WTC11 (cell line): Measurements from ENCODE around the gene CSAG3. TPM values are rescaled to one million over a fixed set of nuclear protein-coding genes. Genes with fewer than 3 reads are reported as not detected.
"Not testable (repeated sequence)": the region's sequence is repeated elsewhere in the genome, so short reads cannot be mapped to it uniquely, and the experiment has no call there.

Experiments
- ATAC-seq: fragments of 200-7000 bp; cut with Tn5 transposase; 2 replicates; pipeline ENCODE4 v1.10.0; 2021; ENCODE audit warnings: mild to moderate bottlenecking, moderate library complexity
- CTCF ChIA-PET: fragments of 300-600 bp; sonication (Branson Sonifier 250); formaldehyde crosslinking; loops from one replicate; lab custom pipeline; 2021; ENCODE audit warnings: antibody characterized with exemption; lab: Charles Lee
- POLR2A ChIA-PET: fragments of 350-600 bp; sonication (Branson Sonifier 250); formaldehyde crosslinking; loops from one replicate; lab custom pipeline; 2021; ENCODE audit warnings: antibody characterized with exemption; lab: Charles Lee
- DNase-seq: peaks from one replicate; pipeline ENCODE4 v3.0.0; 2021; ENCODE audit warnings: low spot score
- H3K27ac Mint-ChIP-seq: 2 replicates; pipeline ENCODE4 v1.8.0; 2021; ENCODE audit warnings: mixed read lengths
- H3K27me3 Mint-ChIP-seq: 2 replicates; pipeline ENCODE4 v1.8.0; 2021; ENCODE audit warnings: low read depth, mild to moderate bottlenecking, moderate library complexity, mixed read lengths
- H3K36me3 Mint-ChIP-seq: 2 replicates; pipeline ENCODE4 v1.8.0; 2021; ENCODE audit warnings: mixed read lengths
- H3K4me1 Mint-ChIP-seq: 2 replicates; pipeline ENCODE4 v1.8.0; 2022; ENCODE audit warnings: mixed read lengths
- H3K4me3 Mint-ChIP-seq: 2 replicates; pipeline ENCODE4 v1.8.0; 2021; ENCODE audit warnings: mild to moderate bottlenecking, moderate library complexity, mixed read lengths
- H3K9me3 Mint-ChIP-seq: 2 replicates; pipeline ENCODE4 v1.8.0; 2021; ENCODE audit warnings: mixed read lengths
- NR3C1 ChIP-seq: sonication (generic); formaldehyde crosslinking; conservative IDR thresholded peaks from 2 replicates; pipeline ENCODE4 v1.8.1; 2023; ENCODE audit warnings: low read depth, mild to moderate bottlenecking, missing genetic modification reagents
- TCF7 ChIP-seq: sonication (generic); formaldehyde crosslinking; IDR thresholded peaks from 2 replicates; pipeline ENCODE4 v1.8.0; 2022; ENCODE audit warnings: mild to moderate bottlenecking, low read depth, missing genetic modification reagents, moderate library complexity
- TP53 ChIP-seq: sonication (generic); formaldehyde crosslinking; IDR thresholded peaks from 2 replicates; pipeline ENCODE4 v1.8.1; 2023; ENCODE audit warnings: mild to moderate bottlenecking, missing genetic modification reagents
- total RNA-seq: library from RNA; stranded (reverse); gene quantifications from 3 replicates; pipeline ENCODE4 v1.2.3, GENCODE V29; 2021

CSAG3 gene
- total RNA-seq, 1 experiment from 2014 or later, result 14.1 TPM

GRCh38 chrX:152738560-152738959 lies 20.5 kb upstream of the CSAG3 start:
- ChIA-PET CTCF (no interaction called here), POLR2A (no interaction called here)
- Mint-ChIP-seq H3K36me3 (no peaks in the 10 kb centered on the region), H3K4me3 (no peak overlapping the region), H3K27me3 (peaks cover 25% of the 10 kb centered on the region), H3K9me3 (no peaks in the 10 kb centered on the region), H3K27ac (no peak overlapping the region), H3K4me1 (no peaks in the 10 kb centered on the region)
- DNase-seq, result no peak
- no peak for ATAC-seq
- TF ChIP-seq TP53 (CRISPR knock-in tag), result no peak
- TF ChIP-seq TCF7 (CRISPR knock-in tag), result no peak
- TF ChIP-seq NR3C1, result no peak
- TF ChIP-seq, all 79 proteins: peak for 0

- H3K9me3 Mint-ChIP-seq, H3K27me3 Mint-ChIP-seq, H3K4me3 Mint-ChIP-seq, H3K36me3 Mint-ChIP-seq, H3K4me1 Mint-ChIP-seq, CTCF ChIA-PET, DNase-seq, POLR2A ChIA-PET, H3K27ac Mint-ChIP-seq: not testable (repeated sequence)
- peak; percentile 85 for ATAC-seq
These were observed 5.0 kb upstream of the CSAG3 start, which contains the start of gene MAGEA2 for GRCh38 chrX:152753686-152754650. Gene MAGEA2 (minus strand): TSS chrX:152753842. CDS start chrX:152751363, 2,479 bp downstream.

DNA sequence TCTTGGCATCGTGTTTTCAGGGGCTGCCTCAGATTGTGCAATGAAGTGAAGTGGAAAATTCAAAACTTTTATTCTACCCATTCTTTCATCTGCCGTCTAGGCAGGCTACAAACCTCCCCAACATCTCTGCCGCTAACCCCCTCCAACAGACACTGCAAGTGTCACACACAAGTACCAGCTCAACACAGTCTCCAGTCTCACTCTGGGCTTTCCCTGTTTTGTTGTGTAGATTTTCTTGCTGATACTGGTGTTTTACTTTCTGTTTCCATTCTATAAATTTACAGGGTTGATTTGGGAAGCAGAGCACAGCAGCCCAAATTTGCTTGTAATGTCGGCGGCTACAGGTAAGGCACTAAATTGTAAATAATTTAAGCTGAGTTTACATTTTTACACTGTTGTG lies 4.1 kb upstream of the CSAG3 start:
- ATAC-seq, H3K4me1 Mint-ChIP-seq, H3K27ac Mint-ChIP-seq, H3K27me3 Mint-ChIP-seq, H3K4me3 Mint-ChIP-seq, DNase-seq, CTCF ChIA-PET, H3K9me3 Mint-ChIP-seq, H3K36me3 Mint-ChIP-seq, POLR2A ChIA-PET: not testable (repeated sequence)

GRCh38 chrX:152759544-152759943 lies 526 bp downstream of the CSAG3 start:
- DNase-seq, H3K9me3 Mint-ChIP-seq, H3K27ac Mint-ChIP-seq, H3K36me3 Mint-ChIP-seq, H3K4me3 Mint-ChIP-seq, POLR2A ChIA-PET, H3K4me1 Mint-ChIP-seq, ATAC-seq, CTCF ChIA-PET, H3K27me3 Mint-ChIP-seq: not testable (repeated sequence)

DNA sequence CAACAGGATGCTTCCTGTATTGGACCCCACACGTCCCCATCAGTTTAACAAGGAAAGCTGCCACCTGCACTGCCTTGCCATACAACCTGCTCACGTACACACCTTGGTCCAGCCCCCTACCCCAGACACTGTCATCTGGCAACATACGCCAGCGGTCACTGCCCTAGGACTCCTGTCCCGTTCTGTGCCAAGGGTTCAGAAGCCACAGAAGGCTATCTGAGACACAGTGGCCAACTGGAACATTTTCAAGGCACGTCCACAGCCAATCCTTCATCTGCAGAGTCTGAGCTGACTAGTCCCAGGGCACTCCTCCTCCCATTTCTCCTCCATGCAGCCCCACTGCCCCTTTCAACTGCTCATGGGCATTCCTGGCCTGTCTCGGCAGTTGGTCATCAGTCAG lies 2.6 kb downstream of the CSAG3 start:
- H3K27ac Mint-ChIP-seq, ATAC-seq, DNase-seq, H3K4me3 Mint-ChIP-seq, CTCF ChIA-PET, H3K4me1 Mint-ChIP-seq, H3K36me3 Mint-ChIP-seq, H3K9me3 Mint-ChIP-seq, H3K27me3 Mint-ChIP-seq, POLR2A ChIA-PET: not testable (repeated sequence)

GRCh38 chrX:152766562-152766961 lies 7.5 kb downstream of the CSAG3 start:
- H3K4me1 Mint-ChIP-seq, CTCF ChIA-PET, POLR2A ChIA-PET, H3K36me3 Mint-ChIP-seq, H3K27ac Mint-ChIP-seq, H3K9me3 Mint-ChIP-seq, ATAC-seq, H3K4me3 Mint-ChIP-seq, DNase-seq, H3K27me3 Mint-ChIP-seq: not testable (repeated sequence)

GRCh38 chrX:152769549-152770289 lies 10.7 kb downstream of the CSAG3 start, which contains the start of gene MAGEA6:
Gene MAGEA6 (minus strand): TSS chrX:152769689. CDS start chrX:152767650, 2,039 bp downstream.
- H3K4me1 Mint-ChIP-seq, H3K27me3 Mint-ChIP-seq: not testable (repeated sequence)

GRCh38 chrX:152787062-152787461 lies 28.0 kb downstream of the CSAG3 start:
- H3K27ac Mint-ChIP-seq, DNase-seq, POLR2A ChIA-PET, H3K9me3 Mint-ChIP-seq, H3K36me3 Mint-ChIP-seq, CTCF ChIA-PET, H3K4me3 Mint-ChIP-seq, H3K27me3 Mint-ChIP-seq, H3K4me1 Mint-ChIP-seq: not testable (repeated sequence)
- ATAC-seq, result peak; percentile 96

More at GRCh38 chrX:152769549-152770289, 10.7 kb downstream of the CSAG3 start, which contains the start of gene MAGEA6:
- H3K27ac Mint-ChIP-seq, CTCF ChIA-PET, DNase-seq, H3K9me3 Mint-ChIP-seq, H3K36me3 Mint-ChIP-seq, H3K4me3 Mint-ChIP-seq, ATAC-seq, POLR2A ChIA-PET: not testable (repeated sequence)
